ENCODE measurements around the gene SOX6. TPM values are rescaled to one million over a fixed set of nuclear protein-coding genes. Genes with fewer than 3 reads are reported as not detected.

Gene SOX6
- total and polyA plus RNA-seq, 7 donors, result 0.61 to 47.6 (median 14.6) TPM

DNA sequence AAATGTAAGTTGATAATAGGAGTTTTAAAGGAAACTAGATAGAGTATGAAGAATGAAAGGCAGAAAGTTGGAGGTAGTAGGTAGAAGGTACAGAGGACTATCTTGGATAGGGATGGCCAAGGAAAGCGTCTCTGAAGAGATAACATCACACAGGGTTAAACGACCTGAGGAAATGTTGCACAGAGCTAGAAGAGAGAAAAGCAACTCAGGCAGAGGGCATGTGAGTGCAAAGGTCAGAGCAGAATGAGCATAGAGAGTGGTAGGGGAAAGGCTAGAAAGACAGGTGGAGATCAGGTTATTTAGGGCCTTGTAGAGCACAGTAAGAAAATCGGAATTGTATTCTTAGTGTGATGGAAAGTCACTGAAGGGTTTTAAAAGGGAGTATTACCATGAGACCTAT is 232.0 kb downstream of the SOX6 start:
- WGBS, 3 donors, result 77 to 83% (median 81%) methylated on average over 3 of the region's 3 CpGs
- ATAC-seq, result no peak
- Histone ChIP-seq H3K27ac (no peak overlapping the region), H3K36me3 (ENCODE audit: insufficient read depth in 1 of 2, low read depth in 1 of 2) (no peaks in the 10 kb centered on the region), H3K9me3 (no peaks in the 10 kb centered on the region), H3K27me3 (ENCODE audit: insufficient read depth in 3 of 3, low read length in 2 of 3) (no peaks in the 10 kb centered on the region), H3K4me3 (no peak overlapping the region), H3K4me1 (peaks cover 15% of the 10 kb centered on the region)
- intact Hi-C loops (cut with DNase I), result no loop called here
- no peak for DNase-seq
- TF ChIP-seq, protein P1, sequence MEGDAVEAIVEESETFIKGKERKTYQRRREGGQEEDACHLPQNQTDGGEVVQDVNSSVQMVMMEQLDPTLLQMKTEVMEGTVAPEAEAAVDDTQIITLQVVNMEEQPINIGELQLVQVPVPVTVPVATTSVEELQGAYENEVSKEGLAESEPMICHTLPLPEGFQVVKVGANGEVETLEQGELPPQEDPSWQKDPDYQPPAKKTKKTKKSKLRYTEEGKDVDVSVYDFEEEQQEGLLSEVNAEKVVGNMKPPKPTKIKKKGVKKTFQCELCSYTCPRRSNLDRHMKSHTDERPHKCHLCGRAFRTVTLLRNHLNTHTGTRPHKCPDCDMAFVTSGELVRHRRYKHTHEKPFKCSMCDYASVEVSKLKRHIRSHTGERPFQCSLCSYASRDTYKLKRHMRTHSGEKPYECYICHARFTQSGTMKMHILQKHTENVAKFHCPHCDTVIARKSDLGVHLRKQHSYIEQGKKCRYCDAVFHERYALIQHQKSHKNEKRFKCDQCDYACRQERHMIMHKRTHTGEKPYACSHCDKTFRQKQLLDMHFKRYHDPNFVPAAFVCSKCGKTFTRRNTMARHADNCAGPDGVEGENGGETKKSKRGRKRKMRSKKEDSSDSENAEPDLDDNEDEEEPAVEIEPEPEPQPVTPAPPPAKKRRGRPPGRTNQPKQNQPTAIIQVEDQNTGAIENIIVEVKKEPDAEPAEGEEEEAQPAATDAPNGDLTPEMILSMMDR (IDR thresholded peaks at IDR 0.05), result no peak

DNA sequence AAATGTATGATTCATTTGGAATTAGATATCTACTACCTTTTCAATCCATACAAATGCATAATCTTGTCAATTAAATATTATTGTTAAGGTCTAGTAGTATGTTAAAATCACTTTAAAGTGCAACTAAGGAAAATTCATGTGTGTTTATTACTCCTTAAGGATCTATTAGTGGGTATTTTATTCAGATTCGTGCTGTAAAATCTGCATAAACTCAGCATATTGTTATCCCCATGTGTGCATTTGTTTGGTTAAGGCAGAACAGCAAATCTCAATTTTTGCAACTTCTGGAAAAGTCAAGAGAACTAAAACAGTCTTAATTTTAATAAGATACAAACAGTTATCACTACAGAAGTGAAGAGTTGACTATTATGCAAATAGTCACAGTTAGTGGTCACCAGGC is 234.5 kb downstream of the SOX6 start:
- TF ChIP-seq, protein P1 (IDR thresholded peaks at IDR 0.05), result no peak
- H3K27me3 ChIP-seq (ENCODE audit: insufficient read depth in 3 of 3, low read length in 2 of 3), result no peaks in the 10 kb centered on the region
- 87 to 90% (median 88%) methylated on average over 1 of the region's 1 CpG for WGBS, 3 donors

DNA sequence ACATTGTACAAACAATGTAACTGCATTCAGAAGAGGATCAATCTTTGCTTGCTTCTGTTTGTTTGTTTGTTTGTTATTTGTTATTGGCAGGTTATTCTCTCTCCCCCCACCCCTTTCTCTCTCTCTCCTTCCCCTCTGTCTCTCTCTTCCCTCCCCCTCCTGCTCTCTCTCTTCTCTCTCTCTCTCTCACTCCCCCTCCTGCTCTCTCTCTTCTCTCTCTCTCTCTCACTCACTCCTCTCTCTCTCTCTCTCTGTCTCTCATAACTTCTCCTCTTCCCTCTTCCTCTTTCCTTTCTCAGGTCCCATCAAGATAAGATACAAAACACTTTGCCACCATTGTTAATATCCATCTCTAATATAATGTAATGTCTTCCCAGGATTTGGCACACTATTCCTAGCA is 236.3 kb downstream of the SOX6 start:
- intact Hi-C loops (cut with DNase I), result no loop called here
- DNase-seq (no peak), ATAC-seq (no peak)
- Histone ChIP-seq H3K9me3 (no peaks in the 10 kb centered on the region), H3K4me3 (no peak overlapping the region), H3K36me3 (ENCODE audit: insufficient read depth in 1 of 2, low read depth in 1 of 2) (no peaks in the 10 kb centered on the region), H3K27me3 (ENCODE audit: insufficient read depth in 3 of 3, low read length in 2 of 3) (no peaks in the 10 kb centered on the region), H3K27ac (peak overlapping the region; percentile 75), H3K4me1 (peaks cover 35% of the 10 kb centered on the region)
- TF ChIP-seq, protein P1 (IDR thresholded peaks at IDR 0.05), result no peak

More for the DNA sequence above, 234.5 kb downstream of the SOX6 start:
- Histone ChIP-seq H3K9me3 (no peaks in the 10 kb centered on the region), H3K27ac (no peak overlapping the region), H3K4me1 (peaks cover 32% of the 10 kb centered on the region), H3K36me3 (ENCODE audit: insufficient read depth in 1 of 2, low read depth in 1 of 2) (no peaks in the 10 kb centered on the region), H3K4me3 (no peak overlapping the region)
- DNase-seq (no peak), ATAC-seq (no peak)
- intact Hi-C loops (cut with DNase I), result no loop called here

DNA sequence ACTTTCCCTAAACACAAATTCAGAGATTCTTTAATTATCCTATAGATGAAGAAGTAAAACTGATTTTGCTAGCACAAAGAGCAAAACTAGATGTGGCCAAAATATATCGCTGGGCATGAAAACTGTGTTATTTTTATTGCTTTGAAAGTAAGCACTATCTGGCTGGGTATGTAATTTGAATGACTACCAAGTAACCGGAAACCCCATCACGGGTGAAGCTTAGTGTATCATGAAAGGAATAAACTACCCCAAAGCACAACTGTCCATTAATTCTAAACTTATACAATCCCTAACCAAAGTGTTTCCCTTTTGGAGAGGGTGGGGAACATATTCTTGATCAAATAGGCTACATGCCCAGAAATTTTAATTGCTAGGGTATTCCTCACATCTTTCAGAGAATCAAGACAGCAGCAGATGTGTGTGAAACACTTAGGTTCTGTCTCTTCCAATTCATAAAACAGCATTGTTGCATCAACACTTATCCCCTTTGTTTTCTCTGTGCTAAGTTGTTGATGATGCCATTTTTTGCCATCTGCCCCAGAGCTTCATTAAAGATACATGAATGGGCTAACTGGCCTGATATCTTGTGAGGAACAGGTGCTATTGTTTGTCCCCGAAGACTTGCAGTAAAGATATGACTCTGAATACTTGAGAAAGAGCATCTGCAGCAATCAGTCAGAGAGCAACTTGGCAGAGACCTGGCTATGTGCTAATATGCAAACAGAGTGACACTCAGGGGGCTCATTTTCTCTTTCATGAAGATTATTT is 238.2 kb downstream of the SOX6 start:
- H3K4me1 ChIP-seq, result peaks cover 52% of the 10 kb centered on the region
- no peak for DNase-seq
- TF ChIP-seq, protein P1 (IDR thresholded peaks at IDR 0.05), result no peak
- peak overlapping the region; percentile 75 for H3K27ac ChIP-seq
- no peaks in the 10 kb centered on the region for H3K27me3 ChIP-seq (ENCODE audit: insufficient read depth in 3 of 3, low read length in 2 of 3)
- intact Hi-C loops (cut with DNase I), result no loop called here
- ATAC-seq, result peak; percentile 82 to 88 (median 84)
- H3K9me3 ChIP-seq, result no peaks in the 10 kb centered on the region
- WGBS, 3 donors, result 21 to 37% (median 24%) methylated on average over 4 of the region's 4 CpGs
- no peaks in the 10 kb centered on the region for H3K36me3 ChIP-seq (ENCODE audit: insufficient read depth in 1 of 2, low read depth in 1 of 2)
- peak overlapping the region; percentile 26 for H3K4me3 ChIP-seq

Measured in psoas muscle (tissue), 8 donors.